Fibroblast of gingiva (primary cell): ENCODE data around the gene LRRK1.

Experiments used
- DNase-seq: peaks from one replicate; pipeline ENCODE4 v3.0.0-alpha.2; 2011; ENCODE audit warnings: low read depth

LRRK1 gene

GRCh38 chr15:101024706-101025500 is 105.7 kb downstream of the LRRK1 start:
- no peak for DNase-seq

GRCh38 chr15:101025501-101025885 is 106.3 kb downstream of the LRRK1 start:
- no peak for DNase-seq

GRCh38 chr15:101025896-101026631 is 106.9 kb downstream of the LRRK1 start:
- DNase-seq = no peak

- DNase-seq = no peak
These were observed 107.6 kb downstream of the LRRK1 start for GRCh38 chr15:101026656-101027272.

GRCh38 chr15:101027273-101027901 is 108.2 kb downstream of the LRRK1 start:
- no peak for DNase-seq

- DNase-seq = no peak
These were observed 108.8 kb downstream of the LRRK1 start for GRCh38 chr15:101027920-101028319.

GRCh38 chr15:101028321-101028720 is 109.2 kb downstream of the LRRK1 start:
- no peak for DNase-seq

- no peak for DNase-seq
These were observed 109.7 kb downstream of the LRRK1 start for GRCh38 chr15:101028772-101029438.

GRCh38 chr15:101029971-101030661 is 111.0 kb downstream of the LRRK1 start:
- DNase-seq = no peak

GRCh38 chr15:101031213-101031612 is 112.1 kb downstream of the LRRK1 start:
- DNase-seq = peak; percentile 29

GRCh38 chr15:101033801-101034200 is 114.6 kb downstream of the LRRK1 start:
- no peak for DNase-seq

- DNase-seq = no peak
These were observed 116.5 kb downstream of the LRRK1 start for GRCh38 chr15:101035611-101036010.

GRCh38 chr15:101036189-101036588 is 117.0 kb downstream of the LRRK1 start:
- DNase-seq = no peak

- DNase-seq = no peak
These were observed 118.1 kb downstream of the LRRK1 start for GRCh38 chr15:101037090-101037830.

- DNase-seq = no peak
These were observed 119.3 kb downstream of the LRRK1 start for GRCh38 chr15:101038327-101039003.

- no peak for DNase-seq
These were observed 120.3 kb downstream of the LRRK1 start for GRCh38 chr15:101039461-101039860.

GRCh38 chr15:101042320-101042719 is 123.2 kb downstream of the LRRK1 start:
- no peak for DNase-seq

GRCh38 chr15:101043011-101043410 is 123.9 kb downstream of the LRRK1 start:
- no peak for DNase-seq

GRCh38 chr15:101043911-101044624 is 124.9 kb downstream of the LRRK1 start:
- no peak for DNase-seq
